Stimulated activated CD8-positive, alpha-beta memory T cell treated with anti-CD3 and anti-CD28 coated beads, Interleukin-12 subunit alpha, Interleukin-12 subunit beta, amount 100 ng/mL, for 24 hours (primary cell): ENCODE data around the gene CDC14C.

Experiments used
- DNase-seq: peaks from one replicate; pipeline ENCODE4 v3.0.0-alpha.2; 2020; ENCODE audit errors: extremely low read depth

The CDC14C gene

GRCh38 chr7:48976253-48976652, 51.9 kb downstream of the CDC14C start:
- no peak for DNase-seq

- DNase-seq: no peak
These were observed 52.5 kb downstream of the CDC14C start for GRCh38 chr7:48976850-48977249.
